Epithelial cell of esophagus (primary cell): Measurements from ENCODE around the gene SPEM2.

Source experiments
- DNase-seq: peaks from one replicate; pipeline ENCODE4 v3.0.0; 2010; ENCODE audit warnings: low read depth
- H3K4me3 ChIP-seq: 2 replicates; pipeline ENCODE4 v1.5.1; 2011; ENCODE audit warnings: mild to moderate bottlenecking, low read length, control low read depth
- TF ChIP-seq, protein P1 (sequence below): IDR thresholded peaks from 2 replicates; pipeline ENCODE4 v1.5.1; 2011; ENCODE audit warnings: low read depth, mild to moderate bottlenecking, low read length, control low read depth, inconsistent platforms; ENCODE audit not compliant: insufficient read depth; ENCODE audit errors: missing control alignments

The SPEM2 gene

DNA sequence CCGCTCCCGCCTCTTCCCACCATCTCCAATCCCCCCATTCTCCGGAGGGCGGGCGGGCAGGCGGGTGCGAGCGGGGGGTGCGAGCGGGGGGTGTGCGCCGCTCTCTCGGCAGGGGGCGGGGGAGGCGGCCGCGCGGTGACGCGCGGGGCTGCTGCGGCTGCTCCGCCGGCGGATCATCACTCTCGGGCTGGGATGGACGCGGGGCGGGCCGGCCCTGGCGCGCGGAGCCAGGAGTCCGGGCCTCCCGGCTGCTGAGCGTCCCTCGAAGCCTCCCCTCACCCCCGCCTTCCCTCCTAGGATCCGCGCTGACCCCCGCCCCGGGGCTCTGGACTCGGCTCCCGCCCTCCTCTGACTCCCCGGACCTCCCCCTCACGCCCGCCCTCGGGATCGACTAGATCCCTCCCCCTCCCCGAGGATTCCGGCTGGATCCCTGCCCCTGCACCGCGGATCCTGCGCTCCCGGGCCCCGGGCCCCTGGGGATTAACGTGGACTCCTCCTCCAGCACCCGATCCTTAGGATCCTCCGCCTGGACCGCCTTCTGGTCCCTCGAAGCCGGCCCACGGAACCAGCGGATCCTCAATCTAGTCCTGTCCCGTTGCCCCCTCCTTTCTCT, 20.6 kb upstream of the SPEM2 start:
- no peak for DNase-seq
- peak overlapping the region; percentile 76 for H3K4me3 ChIP-seq
- TF ChIP-seq, protein P1, sequence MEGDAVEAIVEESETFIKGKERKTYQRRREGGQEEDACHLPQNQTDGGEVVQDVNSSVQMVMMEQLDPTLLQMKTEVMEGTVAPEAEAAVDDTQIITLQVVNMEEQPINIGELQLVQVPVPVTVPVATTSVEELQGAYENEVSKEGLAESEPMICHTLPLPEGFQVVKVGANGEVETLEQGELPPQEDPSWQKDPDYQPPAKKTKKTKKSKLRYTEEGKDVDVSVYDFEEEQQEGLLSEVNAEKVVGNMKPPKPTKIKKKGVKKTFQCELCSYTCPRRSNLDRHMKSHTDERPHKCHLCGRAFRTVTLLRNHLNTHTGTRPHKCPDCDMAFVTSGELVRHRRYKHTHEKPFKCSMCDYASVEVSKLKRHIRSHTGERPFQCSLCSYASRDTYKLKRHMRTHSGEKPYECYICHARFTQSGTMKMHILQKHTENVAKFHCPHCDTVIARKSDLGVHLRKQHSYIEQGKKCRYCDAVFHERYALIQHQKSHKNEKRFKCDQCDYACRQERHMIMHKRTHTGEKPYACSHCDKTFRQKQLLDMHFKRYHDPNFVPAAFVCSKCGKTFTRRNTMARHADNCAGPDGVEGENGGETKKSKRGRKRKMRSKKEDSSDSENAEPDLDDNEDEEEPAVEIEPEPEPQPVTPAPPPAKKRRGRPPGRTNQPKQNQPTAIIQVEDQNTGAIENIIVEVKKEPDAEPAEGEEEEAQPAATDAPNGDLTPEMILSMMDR: no peak

- TF ChIP-seq, protein P1: no peak
- peak overlapping the region; percentile 76 for H3K4me3 ChIP-seq
- no peak for DNase-seq
These were observed 19.8 kb upstream of the SPEM2 start for GRCh38 chr17:7405350-7406234.

DNA sequence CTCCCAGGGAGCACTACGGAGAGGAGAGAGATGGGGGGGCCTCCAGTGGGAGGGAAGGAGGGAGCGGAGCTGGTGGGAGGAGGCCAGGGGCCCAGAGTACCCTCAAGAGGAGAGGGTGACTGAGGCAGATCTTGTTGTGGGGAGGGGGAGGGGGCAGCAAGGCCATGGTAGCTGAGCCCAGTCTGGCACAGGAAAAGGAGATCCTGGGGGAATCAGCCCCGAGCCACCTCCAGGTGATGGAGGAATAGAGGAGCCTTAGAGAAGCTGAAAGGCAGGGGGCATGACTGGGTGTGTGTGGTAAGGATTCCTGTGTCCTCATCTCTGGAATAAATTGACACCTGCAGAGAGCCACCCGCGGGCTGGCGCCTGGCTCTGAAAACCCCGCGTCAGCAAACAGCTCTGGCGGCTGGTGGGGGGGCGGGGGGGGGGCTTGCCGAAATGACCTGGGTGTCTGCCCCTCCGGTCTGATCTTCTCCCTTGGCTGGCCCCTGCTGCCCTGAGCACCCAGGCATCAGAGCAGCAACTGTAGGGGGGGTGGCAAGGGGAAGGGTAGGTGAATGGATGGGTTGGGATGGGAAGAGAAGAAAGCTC, 19.1 kb upstream of the SPEM2 start:
- no peak overlapping the region for H3K4me3 ChIP-seq
- no peak for DNase-seq
- TF ChIP-seq, protein P1: no peak

DNA sequence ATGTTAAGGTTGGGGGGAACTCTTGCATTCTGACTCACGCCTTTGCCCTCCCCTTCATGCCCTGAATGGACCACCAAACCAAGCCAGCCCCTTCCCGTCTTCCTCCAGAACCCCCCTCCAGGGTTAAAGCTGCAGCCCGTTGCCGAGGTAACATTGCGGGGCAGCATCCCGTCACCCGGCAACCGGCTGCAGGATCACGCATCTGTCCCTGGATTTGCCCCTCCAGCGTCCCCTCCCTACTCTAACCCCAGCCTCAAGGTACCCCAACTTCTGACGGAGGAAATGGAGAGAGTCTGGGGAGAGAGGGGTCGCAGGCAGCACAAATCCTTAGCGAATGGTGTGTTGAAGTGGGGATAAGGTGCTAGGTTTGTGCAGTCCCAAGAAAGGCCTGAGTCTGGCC, 18.3 kb upstream of the SPEM2 start:
- TF ChIP-seq, protein P1: no peak
- no peak for DNase-seq
- no peak overlapping the region for H3K4me3 ChIP-seq

DNA sequence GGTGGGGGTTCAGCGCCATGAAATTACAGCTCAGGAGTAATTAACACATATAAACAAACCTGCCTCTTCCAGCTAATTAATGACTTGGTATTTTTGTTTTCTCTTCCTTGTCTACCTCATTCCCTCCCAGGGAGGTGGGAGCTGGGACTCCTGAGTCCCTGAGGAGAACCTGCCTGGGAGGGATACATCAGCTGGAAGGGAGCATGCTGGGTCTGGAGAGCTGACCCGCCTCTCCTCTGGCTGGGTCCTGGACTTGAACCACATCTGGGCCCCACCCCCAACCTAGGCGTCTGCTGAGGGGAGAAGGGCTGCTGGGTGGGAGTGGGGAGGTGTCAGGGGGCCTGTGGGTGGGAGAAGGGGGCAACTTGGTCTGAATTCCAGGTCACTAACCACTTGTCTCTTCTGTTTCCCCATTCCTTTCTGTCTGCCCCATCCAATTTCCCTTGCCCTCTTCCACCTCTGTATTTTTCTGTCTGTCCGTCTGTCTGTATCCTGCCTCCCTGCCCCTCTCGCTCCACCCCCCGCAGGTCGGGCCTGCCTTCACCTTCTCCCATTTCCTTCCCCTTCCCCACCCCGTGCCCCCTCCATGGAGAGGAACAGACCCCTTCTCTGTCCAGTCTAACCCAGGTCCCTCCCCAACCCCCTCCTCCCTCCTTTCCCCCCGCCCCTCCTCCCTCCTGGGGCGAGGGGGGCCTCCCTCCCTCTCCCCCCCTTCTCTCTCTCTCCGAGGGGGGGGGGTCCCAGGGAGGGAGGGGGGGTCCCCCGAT, 17.7 kb upstream of the SPEM2 start, which contains the start of gene NLGN2:
NLGN2 (plus strand) TSS at position 361 of the 767 bp plus-strand sequence. CDS start 411 bp downstream, outside the sequence.
- DNase-seq: no peak
- no peak within 1 kb of the TSS for H3K4me3 ChIP-seq
- TF ChIP-seq, protein P1: no peak

GRCh38 chr17:7408252-7408727, 17.1 kb upstream of the SPEM2 start:
- DNase-seq: no peak
- no peak overlapping the region for H3K4me3 ChIP-seq
- TF ChIP-seq, protein P1: no peak
